Measurements from ENCODE around the gene CBLC.

GRCh38 chr19:44785993-44786392, 8.3 kb downstream of the CBLC start:
- TF ChIP-seq POLR2A (IDR thresholded peaks at IDR 0.05) (no peak), CTCF (IDR thresholded peaks at IDR 0.05) (no peak)
